HepG2 (cell line): Measurements from ENCODE around the gene WIPF2. TPM values are rescaled to one million over a fixed set of nuclear protein-coding genes. Genes with fewer than 3 reads are reported as not detected.

Experiments used
- BRD4 ChIP-seq: sonication (generic); formaldehyde crosslinking; IDR thresholded peaks from 2 replicates; pipeline ENCODE4 v1.4.0; 2020; ENCODE audit warnings: missing genetic modification reagents
- DZIP1 ChIP-seq: sonication (generic); formaldehyde crosslinking; IDR thresholded peaks from 2 replicates; pipeline ENCODE4 v1.5.0; 2020; ENCODE audit warnings: mild to moderate bottlenecking, missing genetic modification reagents
- GATA4 ChIP-seq: sonication (generic); IDR thresholded peaks from 2 replicates; pipeline ENCODE4 v1.6.1; 2016; ENCODE audit warnings: antibody characterized with exemption, low read depth, borderline replicate concordance
- HDAC6 ChIP-seq: fragments of 200-600 bp; sonication (generic); IDR thresholded peaks from 2 replicates; pipeline ENCODE4 v1.7.0; 2017; ENCODE audit warnings: mild to moderate bottlenecking, antibody characterized with exemption, low read length, low read depth
- HNF4A ChIP-seq: sonication (generic); formaldehyde crosslinking; IDR thresholded peaks from 2 replicates; pipeline ENCODE4 v1.4.0; 2020; ENCODE audit warnings: missing genetic modification reagents
- MYNN ChIP-seq: sonication (generic); formaldehyde crosslinking; IDR thresholded peaks from 2 replicates; pipeline ENCODE4 v1.4.0; 2020; ENCODE audit warnings: mild to moderate bottlenecking, low read depth, missing genetic modification reagents
- PRPF4 ChIP-seq: fragments of 200-400 bp; formaldehyde crosslinking; IDR thresholded peaks from 2 replicates; pipeline ENCODE4 v1.6.1; 2016; ENCODE audit warnings: low read length, low read depth; ENCODE audit not compliant: poor library complexity, severe bottlenecking
- REXO4 ChIP-seq: sonication (generic); formaldehyde crosslinking; IDR thresholded peaks from 2 replicates; pipeline ENCODE4 v1.8.0; 2022; ENCODE audit warnings: missing genetic modification reagents, mild to moderate bottlenecking, borderline replicate concordance
- SIN3A ChIP-seq: IDR thresholded peaks from 2 replicates; pipeline ENCODE4 v1.6.1; 2011; ENCODE audit warnings: low read depth, mild to moderate bottlenecking, control low read depth, low read length, borderline replicate concordance
- STAG1 ChIP-seq: sonication (generic); formaldehyde crosslinking; IDR thresholded peaks from 2 replicates; pipeline ENCODE4 v1.4.0; 2020; ENCODE audit warnings: missing genetic modification reagents
- ZNF12 ChIP-seq: sonication (generic); formaldehyde crosslinking; IDR thresholded peaks from 2 replicates; pipeline ENCODE4 v1.5.0; 2020; ENCODE audit warnings: missing genetic modification reagents
- ZNF282 ChIP-seq: fragments of 450-650 bp; IDR thresholded peaks from 2 replicates; pipeline ENCODE4 v1.6.1; 2018; ENCODE audit not compliant: partially characterized antibody
- ZNF33A ChIP-seq: sonication (generic); formaldehyde crosslinking; IDR thresholded peaks from 2 replicates; pipeline ENCODE4 v1.5.1; 2020; ENCODE audit warnings: missing genetic modification reagents, mild to moderate bottlenecking, moderate library complexity, borderline replicate concordance
- ZNF354B ChIP-seq: sonication (generic); formaldehyde crosslinking; IDR thresholded peaks from 2 replicates; pipeline ENCODE4 v1.8.0; 2022; ENCODE audit warnings: mild to moderate bottlenecking, missing genetic modification reagents
- ZNF550 ChIP-seq: sonication (generic); formaldehyde crosslinking; IDR thresholded peaks from 2 replicates; pipeline ENCODE4 v1.4.0; 2020; ENCODE audit warnings: mild to moderate bottlenecking, missing genetic modification reagents, borderline replicate concordance
- ZNF777 ChIP-seq: sonication (generic); formaldehyde crosslinking; IDR thresholded peaks from 2 replicates; pipeline ENCODE4 v1.4.0; 2020; ENCODE audit warnings: missing genetic modification reagents
- ZNF883 ChIP-seq: sonication (generic); formaldehyde crosslinking; IDR thresholded peaks from 2 replicates; pipeline ENCODE4 v1.5.1; 2020; ENCODE audit warnings: mild to moderate bottlenecking, missing genetic modification reagents; ENCODE audit errors: not compliant biosample characterization
- ZSCAN25 ChIP-seq: sonication (generic); formaldehyde crosslinking; IDR thresholded peaks from 2 replicates; pipeline ENCODE4 v1.8.0; 2022; ENCODE audit warnings: mild to moderate bottlenecking, missing genetic modification reagents
- polyA plus RNA-seq, 8 experiments: library from polyadenylated mRNA; depleted of rRNA in 3 of 8; stranded (reverse) in 7 of 8; unstranded in 1 of 8; fragments of >200 nt; fragmentation: Illumina TruSeq in 4 of 8; extraction: Trizol in 4 of 8; gene quantifications; 2 replicates each; pipeline versions ENCODE4 v1.2.1 to v1.2.3, GENCODE V29; 2011 to 2016; ENCODE audit warnings: low read depth in 4 of 8, missing spikeins in 1 of 8, mixed read lengths in 1 of 8; ENCODE audit not compliant: insufficient read depth in 1 of 8
- total RNA-seq, 5 experiments: library from RNA; depleted of rRNA; stranded (reverse); fragments of >200 nt; fragmentation: Illumina TruSeq; extraction: Trizol; gene quantifications; 2 replicates each; pipeline ENCODE4 v1.2.3, GENCODE V29; 2016; ENCODE audit warnings: low read depth in 1 of 5
- TF ChIP-seq, protein P1 (sequence below): sonication (generic); formaldehyde crosslinking; IDR thresholded peaks from 2 replicates; pipeline ENCODE4 v1.4.0; 2020; ENCODE audit warnings: missing genetic modification reagents
- TF ChIP-seq, protein P2 (sequence below): sonication (generic); formaldehyde crosslinking; IDR thresholded peaks from 2 replicates; pipeline ENCODE4 v1.4.0; 2020; ENCODE audit warnings: missing genetic modification reagents
- TF ChIP-seq, protein P3 (sequence below): sonication (generic); formaldehyde crosslinking; IDR thresholded peaks from 2 replicates; pipeline ENCODE4 v1.4.0; 2020; ENCODE audit warnings: low read depth, mild to moderate bottlenecking, missing genetic modification reagents
- TF ChIP-seq, protein P4 (sequence below): sonication (generic); formaldehyde crosslinking; IDR thresholded peaks from 2 replicates; pipeline ENCODE4 v1.8.1; 2022; ENCODE audit warnings: low read depth, mild to moderate bottlenecking, missing genetic modification reagents
- TF ChIP-seq, protein P5 (sequence below): sonication (generic); formaldehyde crosslinking; IDR thresholded peaks from 2 replicates; pipeline ENCODE4 v1.4.0; 2020; ENCODE audit warnings: mild to moderate bottlenecking, missing genetic modification reagents

WIPF2 gene
- total and polyA plus RNA-seq, 2 of the 13 experiments (the other 11 are each of a cell fraction or from before 2014, with no cell fraction given) = 7.2 to 10.8 TPM

DNA sequence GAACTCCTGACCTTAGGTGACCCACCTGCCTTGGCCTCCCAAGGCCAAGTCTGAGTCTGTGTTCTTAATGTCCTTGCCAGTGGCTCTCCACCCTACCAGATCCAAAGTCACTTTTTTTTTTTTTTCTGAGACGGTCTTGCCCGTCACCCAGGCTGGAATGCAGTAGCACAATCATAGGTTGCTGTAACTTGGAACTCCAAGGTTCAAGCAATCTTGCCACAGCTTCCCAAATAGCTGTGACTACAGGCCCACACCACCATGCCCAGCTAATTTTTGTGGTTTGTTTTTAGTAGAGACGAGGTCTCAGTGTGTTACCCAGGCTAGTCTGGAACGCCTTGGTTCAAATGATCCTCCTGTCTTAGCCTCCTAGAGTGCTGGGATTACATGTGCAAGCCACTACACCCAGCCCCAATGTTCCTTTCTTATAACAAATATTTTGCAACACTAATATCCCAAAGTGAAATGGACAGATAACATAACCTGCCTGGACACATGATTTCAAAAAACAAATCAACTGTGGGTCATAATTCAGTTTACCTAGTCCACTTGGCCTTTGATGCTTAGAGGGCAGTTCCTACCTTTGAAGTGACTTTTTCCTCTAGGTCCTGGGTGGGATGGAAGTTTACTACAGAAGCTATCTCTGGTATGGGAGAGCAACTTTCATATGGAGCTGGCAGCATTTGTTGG is 45.9 kb upstream of the WIPF2 start (continued):
- TF ChIP-seq, protein P1, sequence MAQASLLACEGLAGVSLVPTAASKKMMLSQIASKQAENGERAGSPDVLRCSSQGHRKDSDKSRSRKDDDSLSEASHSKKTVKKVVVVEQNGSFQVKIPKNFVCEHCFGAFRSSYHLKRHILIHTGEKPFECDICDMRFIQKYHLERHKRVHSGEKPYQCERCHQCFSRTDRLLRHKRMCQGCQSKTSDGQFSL = no peak
- no peak for TF ChIP-seq REXO4 (CRISPR knock-in tag)
- no peak for TF ChIP-seq ZNF777 (CRISPR knock-in tag)
- no peak for TF ChIP-seq DZIP1 (CRISPR knock-in tag)
- TF ChIP-seq, protein P2, sequence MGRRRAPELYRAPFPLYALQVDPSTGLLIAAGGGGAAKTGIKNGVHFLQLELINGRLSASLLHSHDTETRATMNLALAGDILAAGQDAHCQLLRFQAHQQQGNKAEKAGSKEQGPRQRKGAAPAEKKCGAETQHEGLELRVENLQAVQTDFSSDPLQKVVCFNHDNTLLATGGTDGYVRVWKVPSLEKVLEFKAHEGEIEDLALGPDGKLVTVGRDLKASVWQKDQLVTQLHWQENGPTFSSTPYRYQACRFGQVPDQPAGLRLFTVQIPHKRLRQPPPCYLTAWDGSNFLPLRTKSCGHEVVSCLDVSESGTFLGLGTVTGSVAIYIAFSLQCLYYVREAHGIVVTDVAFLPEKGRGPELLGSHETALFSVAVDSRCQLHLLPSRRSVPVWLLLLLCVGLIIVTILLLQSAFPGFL (CRISPR knock-in tag) = no peak
- no peak for TF ChIP-seq ZNF550 (CRISPR knock-in tag)
- TF ChIP-seq, protein P3, sequence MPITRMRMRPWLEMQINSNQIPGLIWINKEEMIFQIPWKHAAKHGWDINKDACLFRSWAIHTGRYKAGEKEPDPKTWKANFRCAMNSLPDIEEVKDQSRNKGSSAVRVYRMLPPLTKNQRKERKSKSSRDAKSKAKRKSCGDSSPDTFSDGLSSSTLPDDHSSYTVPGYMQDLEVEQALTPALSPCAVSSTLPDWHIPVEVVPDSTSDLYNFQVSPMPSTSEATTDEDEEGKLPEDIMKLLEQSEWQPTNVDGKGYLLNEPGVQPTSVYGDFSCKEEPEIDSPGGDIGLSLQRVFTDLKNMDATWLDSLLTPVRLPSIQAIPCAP (CRISPR knock-in tag) = no peak
- TF ChIP-seq BRD4 (CRISPR knock-in tag) = no peak
- no peak for TF ChIP-seq MYNN (CRISPR knock-in tag)
- TF ChIP-seq ZNF354B (CRISPR knock-in tag) = no peak
- TF ChIP-seq SIN3A = no peak
- TF ChIP-seq ZNF12 = peak; percentile 78
- no peak for TF ChIP-seq ZSCAN25
- no peak for TF ChIP-seq ZNF883 (CRISPR knock-in tag)
- peak; percentile 81 for TF ChIP-seq HNF4A (CRISPR knock-in tag)
- TF ChIP-seq ZNF282 = no peak
- TF ChIP-seq STAG1 (CRISPR knock-in tag) = no peak
- TF ChIP-seq, protein P4, sequence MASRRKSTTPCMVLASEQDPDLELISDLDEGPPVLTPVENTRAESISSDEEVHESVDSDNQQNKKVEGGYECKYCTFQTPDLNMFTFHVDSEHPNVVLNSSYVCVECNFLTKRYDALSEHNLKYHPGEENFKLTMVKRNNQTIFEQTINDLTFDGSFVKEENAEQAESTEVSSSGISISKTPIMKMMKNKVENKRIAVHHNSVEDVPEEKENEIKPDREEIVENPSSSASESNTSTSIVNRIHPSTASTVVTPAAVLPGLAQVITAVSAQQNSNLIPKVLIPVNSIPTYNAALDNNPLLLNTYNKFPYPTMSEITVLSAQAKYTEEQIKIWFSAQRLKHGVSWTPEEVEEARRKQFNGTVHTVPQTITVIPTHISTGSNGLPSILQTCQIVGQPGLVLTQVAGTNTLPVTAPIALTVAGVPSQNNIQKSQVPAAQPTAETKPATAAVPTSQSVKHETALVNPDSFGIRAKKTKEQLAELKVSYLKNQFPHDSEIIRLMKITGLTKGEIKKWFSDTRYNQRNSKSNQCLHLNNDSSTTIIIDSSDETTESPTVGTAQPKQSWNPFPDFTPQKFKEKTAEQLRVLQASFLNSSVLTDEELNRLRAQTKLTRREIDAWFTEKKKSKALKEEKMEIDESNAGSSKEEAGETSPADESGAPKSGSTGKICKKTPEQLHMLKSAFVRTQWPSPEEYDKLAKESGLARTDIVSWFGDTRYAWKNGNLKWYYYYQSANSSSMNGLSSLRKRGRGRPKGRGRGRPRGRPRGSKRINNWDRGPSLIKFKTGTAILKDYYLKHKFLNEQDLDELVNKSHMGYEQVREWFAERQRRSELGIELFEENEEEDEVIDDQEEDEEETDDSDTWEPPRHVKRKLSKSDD (CRISPR knock-in tag) = no peak
- no peak for TF ChIP-seq HDAC6
- no peak for TF ChIP-seq ZNF33A (CRISPR knock-in tag)
- TF ChIP-seq GATA4 = no peak
- no peak for TF ChIP-seq PRPF4
- TF ChIP-seq, protein P5, sequence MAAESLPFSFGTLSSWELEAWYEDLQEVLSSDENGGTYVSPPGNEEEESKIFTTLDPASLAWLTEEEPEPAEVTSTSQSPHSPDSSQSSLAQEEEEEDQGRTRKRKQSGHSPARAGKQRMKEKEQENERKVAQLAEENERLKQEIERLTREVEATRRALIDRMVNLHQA (CRISPR knock-in tag) = no peak
